HFFc6 (cell line): ENCODE data around the gene PPP1R9A. TPM values are rescaled to one million over a fixed set of nuclear protein-coding genes. Genes with fewer than 3 reads are reported as not detected.

ENCODE experiments used
- DNase-seq: peaks from one replicate; pipeline ENCODE4 v3.0.0-alpha.2; 2018
- H3K27ac Mint-ChIP-seq: 2 replicates; pipeline ENCODE4 v1.8.0; 2020; ENCODE audit warnings: mild to moderate bottlenecking, mixed read lengths
- H3K27me3 Mint-ChIP-seq: 2 replicates; pipeline ENCODE4 v1.8.0; 2021; ENCODE audit warnings: mild to moderate bottlenecking, moderate library complexity, mixed read lengths; ENCODE audit not compliant: insufficient read depth
- H3K36me3 Mint-ChIP-seq: 2 replicates; pipeline ENCODE4 v1.8.0; 2021; ENCODE audit warnings: low read depth, mixed read lengths
- H3K4me1 Mint-ChIP-seq: 2 replicates; pipeline ENCODE4 v1.8.0; 2020; ENCODE audit warnings: low read depth, mixed read lengths
- H3K4me3 Mint-ChIP-seq: 2 replicates; pipeline ENCODE4 v1.8.0; 2020; ENCODE audit warnings: mild to moderate bottlenecking, moderate library complexity, mixed read lengths
- H3K9me3 Mint-ChIP-seq: 2 replicates; pipeline ENCODE4 v1.8.0; 2020; ENCODE audit warnings: mild to moderate bottlenecking, mixed read lengths
- CTCF ChIP-seq: fragments of 200-600 bp; sonication (generic); IDR thresholded peaks from 2 replicates; pipeline ENCODE4 v1.5.0; 2021; ENCODE audit warnings: antibody characterized with exemption, mild to moderate bottlenecking
- total RNA-seq, 6 experiments: library from RNA; stranded (reverse); fragmentation: NEBNext Ultra II Directional; extraction: Animal tissue kit (Norgen Biotek cat#: 25700); gene quantifications; 2 replicates in 1 of 6; 3 replicates in 5 of 6; pipeline ENCODE4 v1.2.3, GENCODE V29; 2021

The PPP1R9A gene
- total RNA-seq, 6 experiments from 2014 or later: not detected

GRCh38 chr7:95335093-95335492, 427.7 kb downstream of the PPP1R9A start:
- Mint-ChIP-seq H3K36me3 (no peaks in the 10 kb centered on the region), H3K27ac (no peak overlapping the region), H3K4me1 (no peaks in the 10 kb centered on the region; the same call in 1 of the 2 replicates), H3K4me3 (no peak overlapping the region), H3K27me3 (peaks cover 2% of the 10 kb centered on the region; the same call in 1 of the 2 replicates), H3K9me3 (no peaks in the 10 kb centered on the region)
- peak; percentile 28 for DNase-seq
- no peak for TF ChIP-seq CTCF

- H3K27me3 Mint-ChIP-seq: peaks cover 2% of the 10 kb centered on the region; the same call in 1 of the 2 replicates
These were observed 431.4 kb downstream of the PPP1R9A start for GRCh38 chr7:95338832-95339231.

GRCh38 chr7:95340491-95340890, 433.1 kb downstream of the PPP1R9A start:
- no peak overlapping the region for H3K4me3 Mint-ChIP-seq
- no peak for DNase-seq
- H3K27me3 Mint-ChIP-seq: peaks cover 2% of the 10 kb centered on the region; the same call in 1 of the 2 replicates
- peaks cover 5% of the 10 kb centered on the region; the same call in 1 of the 2 replicates for H3K9me3 Mint-ChIP-seq
- no peaks in the 10 kb centered on the region for H3K36me3 Mint-ChIP-seq
- TF ChIP-seq CTCF: no peak
- no peak overlapping the region for H3K27ac Mint-ChIP-seq
- H3K4me1 Mint-ChIP-seq: no peaks in the 10 kb centered on the region; the same call in 1 of the 2 replicates

More at GRCh38 chr7:95338832-95339231, 431.4 kb downstream of the PPP1R9A start:
- Mint-ChIP-seq H3K36me3 (no peaks in the 10 kb centered on the region), H3K4me1 (no peaks in the 10 kb centered on the region; the same call in 1 of the 2 replicates), H3K9me3 (peaks cover 5% of the 10 kb centered on the region; the same call in 1 of the 2 replicates), H3K4me3 (no peak overlapping the region), H3K27ac (no peak overlapping the region)
- no peak for TF ChIP-seq CTCF
- DNase-seq: no peak

- DNase-seq: no peak
- Mint-ChIP-seq H3K27me3 (no peaks in the 10 kb centered on the region), H3K4me3 (no peak overlapping the region), H3K36me3 (no peaks in the 10 kb centered on the region), H3K27ac (no peak overlapping the region), H3K4me1 (no peaks in the 10 kb centered on the region), H3K9me3 (peaks cover 5% of the 10 kb centered on the region; the same call in 1 of the 2 replicates)
- TF ChIP-seq CTCF: no peak
These were observed 434.6 kb downstream of the PPP1R9A start for GRCh38 chr7:95342029-95342428.

GRCh38 chr7:95342642-95343307, 435.4 kb downstream of the PPP1R9A start:
- no peak for DNase-seq
- H3K4me3 Mint-ChIP-seq: no peak overlapping the region
- H3K4me1 Mint-ChIP-seq: no peaks in the 10 kb centered on the region
- no peaks in the 10 kb centered on the region for H3K36me3 Mint-ChIP-seq
- no peak for TF ChIP-seq CTCF
- peaks cover 5% of the 10 kb centered on the region; the same call in 1 of the 2 replicates for H3K9me3 Mint-ChIP-seq
- no peak overlapping the region for H3K27ac Mint-ChIP-seq
- H3K27me3 Mint-ChIP-seq: no peaks in the 10 kb centered on the region
